ENCODE results near the gene MARK3.

- TF ChIP-seq, protein P1, sequence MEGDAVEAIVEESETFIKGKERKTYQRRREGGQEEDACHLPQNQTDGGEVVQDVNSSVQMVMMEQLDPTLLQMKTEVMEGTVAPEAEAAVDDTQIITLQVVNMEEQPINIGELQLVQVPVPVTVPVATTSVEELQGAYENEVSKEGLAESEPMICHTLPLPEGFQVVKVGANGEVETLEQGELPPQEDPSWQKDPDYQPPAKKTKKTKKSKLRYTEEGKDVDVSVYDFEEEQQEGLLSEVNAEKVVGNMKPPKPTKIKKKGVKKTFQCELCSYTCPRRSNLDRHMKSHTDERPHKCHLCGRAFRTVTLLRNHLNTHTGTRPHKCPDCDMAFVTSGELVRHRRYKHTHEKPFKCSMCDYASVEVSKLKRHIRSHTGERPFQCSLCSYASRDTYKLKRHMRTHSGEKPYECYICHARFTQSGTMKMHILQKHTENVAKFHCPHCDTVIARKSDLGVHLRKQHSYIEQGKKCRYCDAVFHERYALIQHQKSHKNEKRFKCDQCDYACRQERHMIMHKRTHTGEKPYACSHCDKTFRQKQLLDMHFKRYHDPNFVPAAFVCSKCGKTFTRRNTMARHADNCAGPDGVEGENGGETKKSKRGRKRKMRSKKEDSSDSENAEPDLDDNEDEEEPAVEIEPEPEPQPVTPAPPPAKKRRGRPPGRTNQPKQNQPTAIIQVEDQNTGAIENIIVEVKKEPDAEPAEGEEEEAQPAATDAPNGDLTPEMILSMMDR (IDR thresholded peaks at IDR 0.05): no peak
- TF ChIP-seq POLR2A (IDR thresholded peaks at IDR 0.05): no peak
Measured at GRCh38 chr14:103524002-103524935, 139.1 kb downstream of the MARK3 start.
